Keratinocyte (primary cell): Measurements from ENCODE around the gene PARP3. TPM values are rescaled to one million over a fixed set of nuclear protein-coding genes. Genes with fewer than 3 reads are reported as not detected.

Source experiments
- DNase-seq: peaks from one replicate; pipeline ENCODE4 v3.0.0-alpha.2; 2011; ENCODE audit warnings: low read depth, missing footprints, low spot score
- FAIRE-seq: peaks from 2 replicates; lab custom pipeline; 2011; peaks lifted over from hg19 to GRCh38; lab: Jason Lieb, UNC
- H2AFZ ChIP-seq: 2 replicates; pipeline ENCODE4 v1.6.0; 2012; ENCODE audit warnings: low read length, control low read depth, inconsistent platforms; ENCODE audit not compliant: control insufficient read depth
- H3K27ac ChIP-seq: 2 replicates; pipeline ENCODE4 v1.5.1; 2011; ENCODE audit warnings: low read length; ENCODE audit not compliant: control insufficient read depth, insufficient read depth
- H3K27me3 ChIP-seq: 3 replicates; pipeline ENCODE4 v1.6.0; 2011; ENCODE audit warnings: low read length; ENCODE audit not compliant: control insufficient read depth, insufficient read depth; ENCODE audit errors: extremely low read depth
- H3K36me3 ChIP-seq, 2 experiments: 2 replicates in 1 of 2; 3 replicates in 1 of 2; pipeline ENCODE4 v1.5.1; 2011; ENCODE audit warnings: low read length in 2 of 2, mild to moderate bottlenecking in 1 of 2; ENCODE audit not compliant: control insufficient read depth in 2 of 2, insufficient read depth in 2 of 2; ENCODE audit errors: extremely low read depth in 1 of 2
- H3K4me1 ChIP-seq: 3 replicates; pipeline ENCODE4 v1.5.1; 2011; ENCODE audit warnings: low read length; ENCODE audit not compliant: control insufficient read depth, insufficient read depth; ENCODE audit errors: extremely low read depth
- H3K4me2 ChIP-seq: 3 replicates; pipeline ENCODE4 v1.6.0; 2011; ENCODE audit warnings: low read depth, low read length; ENCODE audit not compliant: control insufficient read depth, insufficient read depth; ENCODE audit errors: extremely low read depth
- H3K4me3 ChIP-seq, 3 experiments: fragments of 200-600 bp in 1 of 3; sonication (generic) in 1 of 3; 2 replicates in 2 of 3; 3 replicates in 1 of 3; pipeline ENCODE4 v1.5.1; 2011 to 2016; ENCODE audit warnings: low read length in 3 of 3, mild to moderate bottlenecking in 3 of 3, control low read depth in 2 of 3, inconsistent platforms in 1 of 3, low read depth in 1 of 3, mixed read lengths in 1 of 3, mixed run types in 1 of 3, moderate library complexity in 1 of 3; ENCODE audit not compliant: control insufficient read depth in 2 of 3, insufficient read depth in 2 of 3; ENCODE audit errors: extremely low read depth in 1 of 3
- H3K79me2 ChIP-seq: 2 replicates; pipeline ENCODE4 v1.6.0; 2012; ENCODE audit warnings: low read length; ENCODE audit not compliant: control insufficient read depth, insufficient read depth
- H3K9ac ChIP-seq: 3 replicates; pipeline ENCODE4 v1.6.0; 2011; ENCODE audit warnings: low read length; ENCODE audit not compliant: control insufficient read depth, insufficient read depth; ENCODE audit errors: extremely low read depth
- H3K9me1 ChIP-seq: 3 replicates; pipeline ENCODE4 v1.6.0; 2011; ENCODE audit warnings: low read length; ENCODE audit not compliant: control insufficient read depth, insufficient read depth; ENCODE audit errors: extremely low read depth
- H3K9me3 ChIP-seq: 2 replicates; pipeline ENCODE4 v1.5.1; 2012; ENCODE audit warnings: low read depth, low read length; ENCODE audit not compliant: control insufficient read depth
- H4K20me1 ChIP-seq: 3 replicates; pipeline ENCODE4 v1.6.0; 2011; ENCODE audit warnings: low read length; ENCODE audit not compliant: control insufficient read depth, insufficient read depth; ENCODE audit errors: extremely low read depth
- CTCF ChIP-seq, 3 experiments: IDR thresholded peaks in 1 of 3; conservative IDR thresholded peaks in 1 of 3; optimal IDR thresholded peaks in 1 of 3; 2 replicates in 2 of 3; 3 replicates in 1 of 3; pipeline versions ENCODE3 to v1.5.1; 2011; ENCODE audit warnings: low read length in 3 of 3, mild to moderate bottlenecking in 3 of 3, moderate library complexity in 2 of 3, control low read depth in 1 of 3, inconsistent platforms in 1 of 3; ENCODE audit not compliant: insufficient read depth in 2 of 3; ENCODE audit errors: extremely low read depth in 1 of 3
- EZH2 ChIP-seq: IDR thresholded peaks from one replicate; pipeline ENCODE4 v1.6.1; 2012; ENCODE audit warnings: inconsistent platforms, mild to moderate bottlenecking, low read length, moderate library complexity
- dilution Hi-C: fragments of 300-500 bp; cut with MboI; formaldehyde crosslinking; loops from one replicate; pipeline ENCODE4 v1.7.0; 2020; ENCODE audit warnings: low sequenced_read_pairs; ENCODE audit not compliant: extremely low pct_ligation_motif_present
- polyA plus RNA-seq, 5 experiments: library from polyadenylated mRNA; depleted of rRNA in 3 of 5; stranded (reverse) in 3 of 5; stranded (forward) in 1 of 5; unstranded in 1 of 5; fragments of >200 nt; gene quantifications; 1 replicate in 1 of 5; 2 replicates in 3 of 5; 3 replicates in 1 of 5; pipeline versions ENCODE4 v1.2.1 to v1.2.3, GENCODE V29; 2011 to 2012; ENCODE audit warnings: missing spikeins in 2 of 5, low read depth in 1 of 5, low replicate concordance in 1 of 5

The PARP3 gene
- polyA plus RNA-seq, 1 donor (not counting 4 experiments of a cell fraction or from before 2014, with no cell fraction given), result 6.4 TPM

- no peak overlapping the region for H3K9ac ChIP-seq
- no peak overlapping the region for H2AFZ ChIP-seq
- DNase-seq (no peak), FAIRE-seq (no peak)
- H3K9me1 ChIP-seq, result no peaks in the 10 kb centered on the region
- H3K27ac ChIP-seq, result no peak overlapping the region
- dilution Hi-C loops, result no loop called here
- no peaks in the 10 kb centered on the region for H3K27me3 ChIP-seq
- no peak overlapping the region for H3K4me3 ChIP-seq
- no peak overlapping the region for H3K4me2 ChIP-seq
- no peaks in the 10 kb centered on the region for H3K36me3 ChIP-seq
- H3K79me2 ChIP-seq, result peaks cover 4% of the 10 kb centered on the region
- no peak for TF ChIP-seq EZH2
- TF ChIP-seq CTCF (optimal IDR thresholded peaks at IDR 0.05 in 1 of 3, IDR thresholded peaks at IDR 0.05 in 1 of 3, conservative IDR thresholded peaks at IDR 0.05 in 1 of 3; ENCODE audit: extremely low read depth in 1 of 3, insufficient read depth in 2 of 3, low read length in 3 of 3), result no peak
- no peaks in the 10 kb centered on the region for H4K20me1 ChIP-seq
- H3K4me1 ChIP-seq, result peaks cover 34% of the 10 kb centered on the region
- no peaks in the 10 kb centered on the region for H3K9me3 ChIP-seq
Measured at GRCh38 chr3:51970606-51971300, 28.6 kb downstream of the PARP3 start.

GRCh38 chr3:51971350-51971749 lies 29.2 kb downstream of the PARP3 start:
- H3K4me1 ChIP-seq, result peaks cover 34% of the 10 kb centered on the region

More at GRCh38 chr3:51971350-51971749, 29.2 kb downstream of the PARP3 start:
- no peaks in the 10 kb centered on the region for H3K9me3 ChIP-seq
- no peak overlapping the region for H3K4me2 ChIP-seq
- no peak overlapping the region for H3K27ac ChIP-seq
- H3K27me3 ChIP-seq, result no peaks in the 10 kb centered on the region
- DNase-seq (no peak), FAIRE-seq (no peak)
- H3K4me3 ChIP-seq, result no peak overlapping the region
- no peak overlapping the region for H2AFZ ChIP-seq
- TF ChIP-seq CTCF (optimal IDR thresholded peaks at IDR 0.05 in 1 of 3, IDR thresholded peaks at IDR 0.05 in 1 of 3, conservative IDR thresholded peaks at IDR 0.05 in 1 of 3; ENCODE audit: extremely low read depth in 1 of 3, insufficient read depth in 2 of 3, low read length in 3 of 3) (no peak), EZH2 (no peak)
- H3K9me1 ChIP-seq, result no peaks in the 10 kb centered on the region
- peaks cover 4% of the 10 kb centered on the region for H3K79me2 ChIP-seq
- no peak overlapping the region for H3K9ac ChIP-seq
- no peaks in the 10 kb centered on the region for H3K36me3 ChIP-seq
- dilution Hi-C loops, result no loop called here
- no peaks in the 10 kb centered on the region for H4K20me1 ChIP-seq
